HG02840 (cell line): ENCODE data around the gene CYP19A1.

Experiments used
- ATAC-seq: cut with Tn5 transposase; IDR thresholded peaks from one replicate; pipeline ENCODE4 v1.9.1; 2021; ENCODE audit warnings: mild to moderate bottlenecking, moderate library complexity, moderate number of reproducible peaks; ENCODE audit not compliant: unreplicated experiment, low FRiP score

CYP19A1 gene

GRCh38 chr15:51338496-51338895, at the start of gene CYP19A1:
CYP19A1 (minus strand) TSS chr15:51338596; CDS start chr15:51242912, 95,684 bp downstream.
- no peak for ATAC-seq

GRCh38 chr15:51387699-51388041, 49.3 kb upstream of the CYP19A1 start:
- no peak for ATAC-seq

GRCh38 chr15:51386960-51387698, 48.7 kb upstream of the CYP19A1 start:
- no peak for ATAC-seq

GRCh38 chr15:51386486-51386885, 48.1 kb upstream of the CYP19A1 start:
- ATAC-seq, result no peak

- ATAC-seq, result no peak
Observed at GRCh38 chr15:51386029-51386428, 47.6 kb upstream of the CYP19A1 start.

GRCh38 chr15:51382787-51383186, 44.4 kb upstream of the CYP19A1 start:
- ATAC-seq, result no peak

GRCh38 chr15:51380999-51381806, 42.8 kb upstream of the CYP19A1 start:
- ATAC-seq, result no peak

- no peak for ATAC-seq
Observed at GRCh38 chr15:51379390-51379789, 41.0 kb upstream of the CYP19A1 start.

- ATAC-seq, result no peak
Observed at GRCh38 chr15:51378406-51378805, 40.0 kb upstream of the CYP19A1 start.

GRCh38 chr15:51377038-51377786, 38.8 kb upstream of the CYP19A1 start:
- no peak for ATAC-seq

GRCh38 chr15:51375966-51376640, 37.7 kb upstream of the CYP19A1 start:
- ATAC-seq, result no peak

GRCh38 chr15:51374131-51374530, 35.7 kb upstream of the CYP19A1 start:
- ATAC-seq, result no peak

GRCh38 chr15:51371266-51371665, 32.9 kb upstream of the CYP19A1 start:
- ATAC-seq, result no peak

GRCh38 chr15:51369451-51369761, 31.0 kb upstream of the CYP19A1 start:
- no peak for ATAC-seq

- no peak for ATAC-seq
Observed at GRCh38 chr15:51368751-51369450, 30.5 kb upstream of the CYP19A1 start.

GRCh38 chr15:51368307-51368706, 29.9 kb upstream of the CYP19A1 start:
- no peak for ATAC-seq

GRCh38 chr15:51367322-51367976, 29.1 kb upstream of the CYP19A1 start:
- ATAC-seq, result no peak

- no peak for ATAC-seq
Observed at GRCh38 chr15:51366920-51367319, 28.5 kb upstream of the CYP19A1 start.

GRCh38 chr15:51366071-51366470, 27.7 kb upstream of the CYP19A1 start:
- ATAC-seq, result no peak

GRCh38 chr15:51365417-51365816, 27.0 kb upstream of the CYP19A1 start:
- ATAC-seq, result no peak
